IPS-20b (cell line): ENCODE measurements around the gene HMOX1.
A peak's percentile ranks its signal among the peaks of the same experiment; 100 is the strongest.

Source experiments
- H3K27ac ChIP-seq: one replicate; pipeline ENCODE4 v1.5.1; 2013; ENCODE audit warnings: low read length
- H3K27me3 ChIP-seq: 2 replicates; pipeline ENCODE4 v1.6.1; 2013; ENCODE audit warnings: mild to moderate bottlenecking, low read length, inconsistent platforms; ENCODE audit not compliant: insufficient read depth
- H3K36me3 ChIP-seq: 2 replicates; pipeline ENCODE4 v1.6.1; 2013; ENCODE audit warnings: low read depth, mild to moderate bottlenecking, inconsistent platforms, low read length, moderate library complexity; ENCODE audit not compliant: insufficient read depth
- H3K4me1 ChIP-seq: 2 replicates; pipeline ENCODE4 v1.6.1; 2013; ENCODE audit warnings: mild to moderate bottlenecking, control low read depth, inconsistent platforms, low read length, moderate library complexity; ENCODE audit not compliant: insufficient read depth
- H3K4me3 ChIP-seq: 2 replicates; pipeline ENCODE4 v1.5.1; 2013; ENCODE audit warnings: mild to moderate bottlenecking, low read length, inconsistent platforms
- H3K9ac ChIP-seq: 2 replicates; pipeline ENCODE4 v1.6.1; 2013; ENCODE audit warnings: low read depth, mild to moderate bottlenecking, inconsistent platforms, low read length, moderate library complexity
- H3K9me3 ChIP-seq: 2 replicates; pipeline ENCODE4 v1.6.1; 2013; ENCODE audit warnings: mild to moderate bottlenecking, low read depth, low read length, inconsistent platforms; ENCODE audit not compliant: insufficient read depth

The HMOX1 gene

DNA sequence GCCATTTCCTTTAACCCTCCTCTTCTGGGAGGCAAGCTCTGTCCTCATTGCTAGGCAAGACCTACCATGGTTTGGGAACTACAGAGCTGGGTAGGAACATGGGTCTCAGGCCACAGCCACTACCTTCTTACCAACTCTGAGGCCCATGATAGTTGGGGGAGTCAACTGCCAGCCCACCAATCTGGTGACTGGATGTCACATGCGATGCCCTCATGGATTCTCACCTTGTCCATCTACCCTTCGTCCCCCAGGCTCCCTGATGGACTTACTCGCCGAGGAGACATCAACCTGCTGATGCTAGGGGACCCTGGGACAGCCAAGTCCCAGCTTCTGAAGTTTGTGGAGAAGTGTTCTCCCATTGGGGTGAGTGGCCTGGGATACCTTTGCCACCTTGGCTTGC lies 32.7 kb downstream of the HMOX1 start:
- Histone ChIP-seq H3K36me3 (peaks cover 96% of the 10 kb centered on the region), H3K4me1 (no peaks in the 10 kb centered on the region), H3K4me3 (no peak overlapping the region), H3K27me3 (no peaks in the 10 kb centered on the region), H3K27ac (no peak overlapping the region), H3K9me3 (no peaks in the 10 kb centered on the region), H3K9ac (no peak overlapping the region)

DNA sequence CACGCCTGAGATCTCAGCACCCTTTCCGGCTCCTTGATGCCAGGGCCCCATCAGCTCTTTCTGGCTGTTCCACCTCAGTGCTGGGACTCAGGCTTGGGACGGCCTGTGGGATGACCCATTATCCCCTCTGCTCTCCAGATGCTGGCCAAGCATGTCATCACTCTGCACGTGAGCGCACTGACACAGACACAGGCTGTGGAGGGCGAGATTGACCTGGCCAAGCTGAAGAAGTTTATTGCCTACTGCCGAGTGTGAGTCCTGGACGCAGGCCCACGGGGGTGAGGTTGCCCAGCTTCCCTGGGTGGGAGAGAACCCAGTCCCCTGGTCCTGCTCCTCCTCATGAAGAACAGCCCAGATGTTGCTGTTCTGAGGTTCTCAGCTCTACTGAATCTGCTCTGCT lies 36.7 kb downstream of the HMOX1 start:
- Histone ChIP-seq H3K27ac (no peak overlapping the region), H3K9ac (no peak overlapping the region), H3K36me3 (peaks cover 96% of the 10 kb centered on the region), H3K4me3 (no peak overlapping the region), H3K9me3 (no peaks in the 10 kb centered on the region), H3K4me1 (no peaks in the 10 kb centered on the region), H3K27me3 (no peaks in the 10 kb centered on the region)

DNA sequence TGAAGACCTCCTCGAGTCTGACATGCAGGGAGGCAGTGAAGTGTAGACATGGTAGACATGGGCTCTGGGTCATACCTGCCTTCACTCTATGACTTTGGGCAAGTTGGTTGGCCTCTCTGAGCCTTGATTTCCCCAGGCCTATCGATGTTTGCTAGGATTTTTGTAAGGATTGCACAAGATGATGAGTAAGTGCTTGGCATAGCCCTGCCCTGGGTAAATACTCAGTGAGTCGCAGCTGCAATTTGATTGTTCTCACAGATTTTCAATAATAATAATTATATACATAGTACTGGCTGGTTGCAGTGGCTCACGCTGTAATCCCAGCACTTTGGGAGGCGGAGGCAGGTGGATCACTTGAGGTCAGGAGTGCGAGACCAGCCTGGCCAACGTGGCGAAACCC lies 37.2 kb downstream of the HMOX1 start:
- Histone ChIP-seq H3K4me1 (no peaks in the 10 kb centered on the region), H3K27me3 (no peaks in the 10 kb centered on the region), H3K9me3 (no peaks in the 10 kb centered on the region), H3K36me3 (peaks cover 97% of the 10 kb centered on the region), H3K27ac (no peak overlapping the region), H3K4me3 (no peak overlapping the region), H3K9ac (no peak overlapping the region)

DNA sequence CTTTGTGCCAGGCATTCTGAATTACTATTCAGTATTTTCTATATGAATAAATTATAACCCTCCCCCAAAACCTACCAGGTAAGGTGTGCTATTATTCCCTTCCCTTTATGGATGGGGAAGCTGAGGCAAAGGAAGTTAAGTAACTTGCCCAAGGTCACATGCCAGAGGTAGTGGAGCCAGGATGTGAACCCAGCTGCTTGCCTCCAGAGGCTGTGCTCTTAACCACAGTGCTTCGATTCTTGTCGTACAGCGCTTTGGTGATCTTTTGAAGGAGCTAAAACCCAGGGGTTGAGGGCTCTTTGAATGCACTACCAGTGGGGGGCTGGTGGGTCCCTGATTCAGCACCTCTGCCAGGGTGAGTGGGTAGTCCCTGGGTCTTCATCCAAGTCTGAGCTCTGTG lies 37.8 kb downstream of the HMOX1 start:
- Histone ChIP-seq H3K4me3 (no peak overlapping the region), H3K9ac (no peak overlapping the region), H3K36me3 (peaks cover 97% of the 10 kb centered on the region), H3K27me3 (no peaks in the 10 kb centered on the region), H3K27ac (no peak overlapping the region), H3K4me1 (no peaks in the 10 kb centered on the region), H3K9me3 (no peaks in the 10 kb centered on the region)

DNA sequence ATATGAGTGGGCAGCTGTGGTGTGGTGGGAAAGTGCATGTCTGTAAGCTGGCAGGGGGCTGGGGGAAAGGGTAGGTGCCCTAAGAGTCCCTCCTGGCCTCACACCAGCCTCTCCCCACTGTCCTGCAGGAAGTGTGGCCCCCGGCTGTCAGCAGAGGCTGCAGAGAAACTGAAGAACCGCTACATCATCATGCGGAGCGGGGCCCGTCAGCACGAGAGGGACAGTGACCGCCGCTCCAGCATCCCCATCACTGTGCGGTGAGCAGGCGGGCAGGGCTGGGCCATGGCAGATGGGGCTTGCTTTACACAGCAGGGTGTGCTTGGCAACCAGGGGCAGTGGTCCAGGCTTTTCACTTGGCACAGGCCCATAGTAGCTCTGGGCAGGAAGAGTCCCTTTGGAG lies 38.9 kb downstream of the HMOX1 start:
- no peak overlapping the region for H3K27ac ChIP-seq
- H3K4me1 ChIP-seq, result no peaks in the 10 kb centered on the region
- peaks cover 98% of the 10 kb centered on the region for H3K36me3 ChIP-seq
- no peak overlapping the region for H3K4me3 ChIP-seq
- H3K9ac ChIP-seq, result no peak overlapping the region
- H3K9me3 ChIP-seq, result no peaks in the 10 kb centered on the region
- H3K27me3 ChIP-seq, result no peaks in the 10 kb centered on the region

DNA sequence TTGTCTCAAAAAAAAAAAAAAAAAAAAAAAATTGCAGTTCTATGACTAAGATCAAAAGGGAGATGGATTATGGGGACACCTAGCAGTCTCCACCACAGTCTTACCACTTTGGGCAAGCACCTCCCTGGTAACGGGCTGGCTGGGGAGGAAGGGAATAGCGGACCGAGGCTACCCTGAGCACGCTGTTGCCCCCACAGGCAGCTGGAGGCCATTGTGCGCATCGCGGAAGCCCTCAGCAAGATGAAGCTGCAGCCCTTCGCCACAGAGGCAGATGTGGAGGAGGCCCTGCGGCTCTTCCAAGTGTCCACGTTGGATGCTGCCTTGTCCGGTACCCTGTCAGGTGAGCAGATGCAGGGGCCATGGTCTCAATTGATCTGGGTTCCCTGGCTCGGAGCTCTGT lies 40.2 kb downstream of the HMOX1 start:
- H3K4me1 ChIP-seq, result peaks cover 6% of the 10 kb centered on the region
- H3K36me3 ChIP-seq, result peaks cover 98% of the 10 kb centered on the region
- H3K27me3 ChIP-seq, result no peaks in the 10 kb centered on the region
- no peak overlapping the region for H3K27ac ChIP-seq
- H3K4me3 ChIP-seq, result no peak overlapping the region
- no peaks in the 10 kb centered on the region for H3K9me3 ChIP-seq
- H3K9ac ChIP-seq, result no peak overlapping the region

DNA sequence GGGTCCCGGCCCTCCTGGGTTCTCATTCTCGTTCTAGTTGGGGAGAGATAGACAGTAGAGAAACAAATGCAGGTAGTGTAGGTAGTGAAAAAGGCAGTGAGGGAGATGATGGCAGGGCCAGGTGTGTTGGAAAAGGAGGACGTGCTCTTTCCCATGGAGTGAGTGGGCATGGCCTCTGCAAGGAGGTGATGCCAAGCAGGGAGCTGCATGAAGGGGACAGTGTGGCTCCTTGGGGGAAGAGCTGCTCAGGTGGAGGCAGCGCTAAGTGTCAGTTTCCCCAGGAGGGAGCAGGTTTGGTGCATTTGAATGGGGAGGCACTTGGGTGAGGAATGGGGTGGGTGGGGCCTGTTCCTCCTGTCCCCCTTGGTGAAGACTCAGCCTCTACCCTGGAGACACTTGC lies 41.2 kb downstream of the HMOX1 start:
- no peaks in the 10 kb centered on the region for H3K27me3 ChIP-seq
- no peak overlapping the region for H3K9ac ChIP-seq
- H3K4me3 ChIP-seq, result no peak overlapping the region
- H3K36me3 ChIP-seq, result peaks cover 98% of the 10 kb centered on the region
- H3K9me3 ChIP-seq, result no peaks in the 10 kb centered on the region
- H3K4me1 ChIP-seq, result peaks cover 11% of the 10 kb centered on the region
- no peak overlapping the region for H3K27ac ChIP-seq

DNA sequence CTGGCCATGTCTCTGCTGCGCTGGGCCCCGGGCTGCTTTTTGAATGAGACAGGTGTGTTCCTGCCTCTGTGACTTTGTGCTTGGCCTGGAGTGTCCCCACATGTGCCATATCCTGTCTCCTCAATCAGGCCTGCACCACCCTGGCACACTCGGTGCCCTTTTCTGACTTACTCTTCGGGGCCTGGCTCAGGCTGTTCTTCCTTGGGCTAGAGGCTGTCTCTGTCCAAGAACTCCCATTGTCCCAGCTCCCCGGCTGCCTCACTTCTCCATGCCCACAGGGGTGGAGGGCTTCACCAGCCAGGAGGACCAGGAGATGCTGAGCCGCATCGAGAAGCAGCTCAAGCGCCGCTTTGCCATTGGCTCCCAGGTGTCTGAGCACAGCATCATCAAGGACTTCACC lies 42.0 kb downstream of the HMOX1 start:
- Histone ChIP-seq H3K27me3 (no peaks in the 10 kb centered on the region), H3K9ac (no peak overlapping the region), H3K4me1 (peaks cover 11% of the 10 kb centered on the region), H3K9me3 (no peaks in the 10 kb centered on the region), H3K4me3 (no peak overlapping the region), H3K27ac (no peak overlapping the region), H3K36me3 (peaks cover 96% of the 10 kb centered on the region)

DNA sequence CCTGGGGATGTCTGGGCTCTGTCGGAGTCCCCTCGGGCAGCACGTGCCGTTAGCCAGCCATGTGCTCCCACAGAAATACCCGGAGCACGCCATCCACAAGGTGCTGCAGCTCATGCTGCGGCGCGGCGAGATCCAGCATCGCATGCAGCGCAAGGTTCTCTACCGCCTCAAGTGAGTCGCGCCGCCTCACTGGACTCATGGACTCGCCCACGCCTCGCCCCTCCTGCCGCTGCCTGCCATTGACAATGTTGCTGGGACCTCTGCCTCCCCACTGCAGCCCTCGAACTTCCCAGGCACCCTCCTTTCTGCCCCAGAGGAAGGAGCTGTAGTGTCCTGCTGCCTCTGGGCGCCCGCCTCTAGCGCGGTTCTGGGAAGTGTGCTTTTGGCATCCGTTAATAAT lies 43.2 kb downstream of the HMOX1 start:
- Histone ChIP-seq H3K9me3 (no peaks in the 10 kb centered on the region), H3K27ac (no peak overlapping the region), H3K27me3 (no peaks in the 10 kb centered on the region), H3K4me3 (no peak overlapping the region), H3K9ac (no peak overlapping the region), H3K36me3 (peaks cover 93% of the 10 kb centered on the region), H3K4me1 (peaks cover 11% of the 10 kb centered on the region)

DNA sequence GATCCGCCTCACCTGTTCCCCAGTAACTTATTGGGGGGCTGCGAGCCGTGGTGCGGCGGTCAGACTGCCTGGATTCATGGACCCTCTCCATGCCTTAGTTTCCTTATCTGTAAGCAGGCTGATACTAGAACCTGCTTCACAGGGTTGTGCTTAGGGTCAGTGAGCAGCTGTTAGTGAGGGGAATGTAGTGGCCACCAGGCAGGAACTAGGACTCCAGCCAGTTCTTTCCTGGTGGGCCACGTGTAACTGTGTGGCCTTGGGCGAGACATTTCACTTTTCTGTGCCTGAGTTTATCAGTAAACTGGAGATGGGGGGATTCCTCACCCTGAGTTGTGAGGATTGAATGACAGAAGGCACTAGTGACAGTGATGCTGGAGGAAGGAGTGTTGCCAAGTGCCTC lies 43.9 kb downstream of the HMOX1 start:
- Histone ChIP-seq H3K4me3 (no peak overlapping the region), H3K27ac (no peak overlapping the region), H3K9me3 (no peaks in the 10 kb centered on the region), H3K36me3 (peaks cover 86% of the 10 kb centered on the region), H3K9ac (no peak overlapping the region), H3K27me3 (no peaks in the 10 kb centered on the region), H3K4me1 (peaks cover 11% of the 10 kb centered on the region)

DNA sequence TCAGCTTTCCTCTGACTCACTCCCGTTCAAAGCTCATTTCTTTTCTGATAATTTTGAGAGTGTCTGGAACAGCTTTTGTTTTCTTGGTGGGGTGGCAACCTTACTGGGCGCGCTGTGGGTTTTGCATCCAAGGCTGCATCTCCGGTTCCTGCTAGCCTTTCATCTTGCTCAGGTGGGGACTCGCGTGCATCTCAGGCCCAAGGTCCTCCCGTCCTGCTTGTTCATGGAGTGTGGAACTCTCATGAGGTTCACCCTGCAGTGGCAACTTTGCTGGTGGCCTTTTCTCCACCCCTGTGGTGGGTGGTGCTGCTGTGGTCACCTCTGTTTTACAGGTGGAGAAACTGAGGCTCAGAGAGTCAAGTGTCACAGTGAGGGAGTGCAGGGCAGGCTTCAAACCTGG lies 44.6 kb downstream of the HMOX1 start:
- Histone ChIP-seq H3K27me3 (no peaks in the 10 kb centered on the region), H3K9me3 (no peaks in the 10 kb centered on the region), H3K4me1 (peaks cover 11% of the 10 kb centered on the region), H3K36me3 (peaks cover 79% of the 10 kb centered on the region), H3K4me3 (no peak overlapping the region), H3K27ac (no peak overlapping the region), H3K9ac (no peak overlapping the region)

DNA sequence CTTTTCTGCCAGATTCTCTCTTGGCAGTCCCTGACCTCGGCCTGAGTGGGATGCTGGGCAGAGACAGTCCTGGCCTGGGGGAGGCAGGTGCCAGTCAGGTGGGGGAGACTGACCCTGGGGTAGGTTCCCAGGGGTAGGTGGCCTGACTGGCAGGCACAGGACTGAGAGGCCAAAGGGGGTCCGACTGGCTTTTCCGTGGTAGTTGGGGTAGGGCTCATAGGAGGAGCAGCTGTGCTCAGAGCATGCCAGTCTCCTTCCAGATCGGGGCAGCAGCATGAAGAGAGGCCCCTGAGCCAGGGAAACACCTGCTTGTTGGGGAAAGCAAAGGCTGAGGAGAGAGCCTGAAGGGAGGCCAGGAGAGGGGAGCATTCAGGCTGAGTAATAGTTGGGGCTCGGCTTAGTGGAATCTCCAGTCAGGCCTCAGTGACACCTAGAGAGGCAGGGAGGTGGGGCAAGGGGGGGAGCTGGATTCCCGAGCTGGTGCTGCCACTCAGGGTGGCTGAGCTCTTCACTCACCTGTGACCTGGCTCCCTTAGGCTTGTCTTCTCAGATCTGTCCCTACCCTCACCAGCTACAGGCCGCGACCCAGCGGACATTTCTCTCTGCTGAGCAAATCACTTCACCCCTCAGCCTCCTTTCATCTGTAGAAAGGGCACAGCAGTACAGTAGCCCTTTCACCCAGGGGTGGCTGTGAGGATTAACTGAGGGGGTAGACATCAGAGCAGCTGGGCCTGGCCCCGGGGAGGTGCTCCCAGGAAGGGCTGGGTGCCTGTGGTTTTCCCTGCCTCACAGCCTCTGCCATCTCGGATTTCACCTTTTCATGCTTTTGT lies 45.3 kb downstream of the HMOX1 start:
- Histone ChIP-seq H3K4me3 (no peak overlapping the region), H3K9me3 (no peaks in the 10 kb centered on the region), H3K4me1 (peaks cover 11% of the 10 kb centered on the region), H3K27ac (no peak overlapping the region), H3K36me3 (peaks cover 75% of the 10 kb centered on the region), H3K27me3 (no peaks in the 10 kb centered on the region), H3K9ac (peak overlapping the region; percentile 1; the same call in 1 of the 2 replicates)
